NCI-H1694 (cell line): ENCODE data around the gene FES.
"Not testable (repeated sequence)": the region's sequence is repeated elsewhere in the genome, so short reads cannot be mapped to it uniquely, and the experiment has no call there.

Experiments used
- DNase-seq: peaks from one replicate; lab custom pipeline; 2025; lab: John Stamatoyannopoulos, UW

The FES gene

DNA sequence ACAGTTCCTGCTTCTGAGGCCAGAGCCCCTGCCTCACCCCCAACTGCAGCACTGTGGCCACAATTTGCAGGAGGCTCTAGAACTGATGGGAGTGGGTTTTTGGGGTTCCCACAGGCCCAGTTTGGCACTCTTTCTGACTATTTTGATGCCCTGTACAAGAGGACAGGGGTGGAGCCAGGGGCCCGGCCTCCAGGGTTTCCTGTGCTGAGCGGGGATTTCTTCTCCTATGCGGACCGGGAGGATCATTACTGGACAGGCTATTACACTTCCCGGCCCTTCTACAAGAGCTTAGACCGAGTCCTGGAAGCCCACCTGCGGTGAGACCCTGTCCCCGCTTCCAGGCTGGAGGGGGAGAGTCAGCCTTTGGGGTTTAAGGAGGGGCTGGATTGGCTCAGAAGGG lies 25.7 kb downstream of the FES start:
- DNase-seq, result no peak

DNA sequence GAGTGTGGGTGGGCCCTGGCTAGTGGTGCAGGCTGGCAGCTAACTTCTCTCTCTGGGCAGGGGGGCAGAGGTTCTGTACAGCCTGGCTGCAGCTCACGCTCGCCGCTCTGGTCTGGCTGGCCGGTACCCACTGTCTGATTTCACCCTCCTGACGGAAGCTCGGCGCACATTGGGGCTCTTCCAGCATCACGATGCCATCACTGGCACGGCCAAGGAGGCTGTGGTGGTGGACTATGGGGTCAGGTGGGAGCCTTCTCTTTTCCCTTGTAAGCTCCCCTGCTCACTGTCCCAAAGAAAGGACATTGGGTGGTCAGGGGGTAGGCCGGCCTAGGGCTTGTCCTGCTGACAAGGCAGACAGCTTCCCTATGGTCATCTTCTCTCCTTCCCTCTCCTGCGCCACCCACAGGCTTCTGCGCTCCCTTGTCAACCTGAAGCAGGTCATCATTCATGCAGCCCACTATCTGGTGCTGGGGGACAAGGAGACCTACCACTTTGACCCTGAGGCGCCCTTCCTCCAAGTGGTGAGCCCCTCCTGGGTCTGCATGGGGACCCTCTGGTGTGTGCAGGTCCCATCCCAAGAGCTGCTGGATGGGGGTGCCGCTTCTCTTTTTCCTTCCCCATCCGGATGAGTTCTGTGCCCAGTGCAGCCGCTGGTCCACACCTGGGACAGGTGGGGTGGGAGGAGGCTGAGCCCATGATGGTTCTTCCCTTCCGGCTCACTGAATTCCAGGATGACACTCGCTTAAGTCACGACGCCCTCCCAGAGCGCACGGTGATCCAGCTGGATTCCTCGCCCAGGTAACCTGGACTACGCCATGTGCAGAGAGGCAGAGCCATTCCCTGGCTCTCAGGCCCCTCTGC lies 26.4 kb downstream of the FES start:
- no peak for DNase-seq

GRCh38 chr15:90911302-90911623 lies 27.0 kb downstream of the FES start:
- DNase-seq, result no peak

GRCh38 chr15:90911906-90912769 lies 27.8 kb downstream of the FES start:
- no peak for DNase-seq

- DNase-seq, result no peak
Observed at GRCh38 chr15:90912770-90913075, 28.4 kb downstream of the FES start.

- DNase-seq, result no peak
Observed at GRCh38 chr15:90913398-90913944, 29.2 kb downstream of the FES start.

DNA sequence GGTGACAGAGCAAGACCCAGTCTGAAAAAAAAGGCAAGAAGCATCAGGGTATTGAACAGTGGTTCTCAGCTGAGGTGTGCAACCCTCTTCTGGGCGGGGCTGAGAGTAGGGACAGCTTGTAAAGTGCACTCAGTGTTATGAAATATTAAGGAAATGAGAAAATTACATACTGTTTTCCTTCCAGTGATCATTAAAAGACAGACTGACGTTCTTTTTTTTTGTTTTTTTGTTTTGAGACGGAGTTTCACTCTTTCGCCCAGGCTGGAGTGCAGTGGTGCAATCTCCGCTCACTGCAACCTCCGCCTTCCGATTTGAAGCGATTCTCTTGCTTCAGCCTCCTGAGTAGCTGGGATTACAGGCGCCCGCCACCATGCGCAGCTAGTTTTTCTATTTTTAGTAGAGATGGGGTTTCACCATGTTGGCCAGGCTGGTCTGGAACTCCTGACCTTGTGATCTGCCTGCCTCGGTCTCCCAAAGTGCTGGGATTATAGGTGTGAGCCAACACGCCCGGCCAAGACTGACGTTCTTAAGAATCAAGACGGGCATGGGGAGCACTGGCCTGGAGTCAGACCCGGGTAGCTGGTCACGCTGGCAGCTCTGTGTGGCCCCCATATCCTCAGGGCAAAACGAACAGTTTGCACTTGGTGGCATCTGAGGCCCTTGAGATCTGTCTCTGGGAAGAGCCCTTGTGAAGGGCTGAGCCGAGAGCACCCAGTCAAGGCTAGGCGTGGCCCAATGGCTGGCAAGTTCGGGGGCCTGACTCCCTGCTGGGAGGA lies 30.2 kb downstream of the FES start:
- DNase-seq, result no peak

DNA sequence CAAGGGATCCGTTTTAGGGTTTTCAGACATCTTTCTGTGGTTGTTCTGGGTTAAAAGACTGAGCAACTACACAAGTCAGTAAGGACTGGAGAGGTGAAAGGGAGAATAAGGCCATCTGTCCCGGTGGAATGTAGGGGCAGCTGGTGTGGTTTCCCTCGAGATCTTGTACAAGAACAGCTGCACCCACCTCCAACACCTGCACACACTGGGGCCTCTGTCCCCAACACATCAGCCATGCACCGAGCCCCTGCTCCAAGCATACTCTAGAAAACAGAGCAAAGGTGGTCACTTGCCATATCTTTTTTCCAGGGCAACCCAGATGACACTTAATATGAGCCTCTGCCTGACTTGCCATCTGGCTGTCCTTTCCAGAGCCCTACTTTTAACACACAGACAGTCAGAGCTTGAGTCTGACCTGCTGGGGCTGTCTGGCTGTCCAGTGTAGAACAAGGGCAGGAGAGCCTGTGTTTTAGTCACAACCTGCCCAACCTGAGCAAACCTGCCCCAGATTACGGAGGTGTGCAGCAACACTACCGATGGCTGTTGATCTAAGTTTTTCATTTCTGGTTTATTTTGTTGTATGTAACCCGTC lies 31.0 kb downstream of the FES start:
- no peak for DNase-seq

DNA sequence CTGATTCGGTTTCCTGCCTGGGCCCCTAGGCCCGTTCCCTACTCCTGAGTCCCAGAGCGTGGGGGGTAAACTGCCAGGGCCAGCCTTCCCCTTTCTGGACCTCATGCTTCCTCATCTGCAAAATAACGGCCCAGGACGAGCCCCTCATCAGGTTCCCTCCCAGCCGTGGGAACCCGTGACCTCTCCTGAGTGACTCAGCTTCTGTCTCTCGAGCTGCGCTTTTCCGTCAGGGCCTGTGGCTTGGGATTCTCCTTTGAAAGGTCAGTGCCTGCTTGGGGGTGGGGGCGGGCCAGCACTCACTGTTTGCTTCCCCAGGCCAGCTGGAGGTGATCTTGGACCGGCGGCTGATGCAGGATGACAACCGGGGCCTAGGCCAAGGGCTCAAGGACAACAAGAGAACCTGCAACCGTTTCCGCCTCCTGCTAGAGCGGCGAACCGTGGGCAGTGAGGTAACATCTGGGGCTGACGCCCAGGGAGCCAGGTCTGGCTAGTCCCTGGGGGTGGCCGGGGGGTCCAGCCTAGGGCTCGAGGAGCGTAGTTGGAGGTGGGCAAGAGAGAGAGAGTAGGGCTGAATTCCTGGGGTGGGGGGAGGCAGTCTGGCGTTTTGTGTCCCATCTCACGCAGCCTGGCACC lies 31.6 kb downstream of the FES start:
- no peak for DNase-seq

GRCh38 chr15:90916461-90916860 lies 32.2 kb downstream of the FES start:
- no peak for DNase-seq

- no peak for DNase-seq
Observed at GRCh38 chr15:90917569-90917968, 33.3 kb downstream of the FES start.

DNA sequence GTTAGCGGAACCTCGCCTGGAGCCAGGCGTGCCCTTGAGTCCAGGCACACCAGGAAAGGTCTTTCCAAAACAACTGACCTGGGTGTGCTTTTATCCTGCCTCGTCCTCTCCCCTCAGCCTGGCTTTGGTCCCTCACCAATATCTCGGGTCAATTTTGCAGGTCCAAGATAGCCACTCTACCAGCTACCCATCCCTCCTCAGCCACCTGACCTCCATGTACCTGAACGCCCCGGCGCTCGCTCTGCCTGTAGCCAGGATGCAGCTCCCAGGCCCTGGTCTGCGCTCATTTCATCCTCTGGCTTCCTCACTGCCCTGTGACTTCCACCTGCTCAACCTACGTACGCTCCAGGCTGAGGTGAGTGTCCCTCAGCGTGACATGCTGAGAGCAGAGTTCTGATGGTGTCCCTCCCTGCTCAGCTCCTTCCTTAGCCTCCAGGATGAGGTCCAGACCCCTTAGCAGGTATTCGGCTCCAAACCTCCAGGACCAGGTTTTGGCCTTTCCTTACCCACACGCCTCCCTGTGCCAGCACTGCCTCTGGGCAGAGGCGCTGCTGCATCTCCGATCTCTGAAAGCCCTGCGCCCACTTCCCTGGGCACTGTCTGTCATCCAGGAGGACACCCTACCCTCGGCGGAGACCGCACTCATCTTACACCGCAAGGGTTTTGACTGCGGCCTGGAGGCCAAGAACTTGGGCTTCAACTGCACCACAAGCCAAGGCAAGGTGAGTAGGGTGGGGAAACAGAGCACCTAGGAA lies 33.9 kb downstream of the FES start:
- no peak for DNase-seq

DNA sequence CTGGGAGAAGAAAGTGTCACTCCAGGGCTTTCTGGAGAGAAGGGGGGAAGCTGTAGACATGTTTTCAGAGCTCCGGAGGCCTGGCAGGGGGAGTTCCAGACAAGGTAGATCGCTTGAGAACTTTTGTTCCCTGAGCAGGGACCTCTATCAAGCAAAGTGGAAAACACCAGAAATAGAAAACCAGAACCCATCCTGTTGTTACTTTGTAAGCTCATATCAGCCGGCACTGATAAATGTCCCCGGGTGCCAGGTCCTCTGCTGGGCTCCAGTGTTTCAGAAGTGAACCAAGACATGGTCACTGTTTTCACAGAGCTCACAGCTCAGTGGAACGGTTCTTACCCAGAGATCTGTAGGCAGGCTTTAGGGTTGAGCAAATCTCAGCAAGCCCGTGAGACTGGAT lies 34.5 kb downstream of the FES start:
- DNase-seq, result no peak

DNA sequence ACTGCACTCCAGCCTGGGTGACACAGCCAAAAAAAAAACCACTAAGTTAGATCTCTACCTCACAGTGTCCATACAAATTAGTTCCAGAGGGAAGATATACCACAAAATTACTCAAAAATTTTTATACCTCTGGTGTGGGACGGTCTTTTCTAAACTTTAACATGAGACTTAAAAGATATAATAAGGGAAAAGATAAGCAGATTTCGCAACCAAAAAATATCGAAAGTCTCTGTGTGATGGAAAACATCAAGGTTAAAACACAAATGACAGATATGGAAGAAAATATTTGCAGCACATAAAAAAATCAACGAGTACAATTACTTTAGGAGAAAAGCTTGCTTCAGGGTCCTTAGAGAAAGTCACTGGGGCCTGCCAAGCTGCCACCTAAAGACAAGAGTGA lies 37.6 kb downstream of the FES start:
- no peak for DNase-seq

DNA sequence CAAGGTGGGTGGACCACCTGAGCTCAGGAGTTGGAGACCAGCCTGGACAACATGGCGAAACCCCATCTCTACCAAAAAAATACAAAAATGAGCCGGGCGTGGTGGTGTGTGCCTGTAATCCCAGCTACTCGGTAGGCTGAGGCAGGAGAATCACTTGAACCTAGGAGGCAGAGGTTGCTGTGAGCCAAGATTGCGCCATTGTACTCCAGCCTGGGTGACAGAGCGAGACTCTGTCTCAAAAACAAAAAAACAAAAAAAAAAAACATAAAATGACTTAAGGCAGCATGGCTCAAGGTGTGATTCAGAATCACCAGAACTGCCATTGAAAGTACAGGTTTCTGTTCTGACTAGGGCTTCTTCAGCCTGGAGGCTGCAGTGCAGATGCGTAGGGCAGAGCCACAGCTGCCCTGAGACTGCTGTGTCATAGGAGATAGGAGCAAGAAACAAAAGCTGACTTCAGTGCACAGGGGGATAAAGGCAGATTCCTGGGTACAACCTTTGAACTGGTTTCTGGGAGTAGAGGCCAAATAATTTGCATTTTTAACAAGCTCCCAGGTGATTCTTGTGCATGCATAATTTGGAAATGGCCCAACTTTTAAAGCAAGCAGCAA lies 38.5 kb downstream of the FES start:
- not testable (repeated sequence) for DNase-seq

DNA sequence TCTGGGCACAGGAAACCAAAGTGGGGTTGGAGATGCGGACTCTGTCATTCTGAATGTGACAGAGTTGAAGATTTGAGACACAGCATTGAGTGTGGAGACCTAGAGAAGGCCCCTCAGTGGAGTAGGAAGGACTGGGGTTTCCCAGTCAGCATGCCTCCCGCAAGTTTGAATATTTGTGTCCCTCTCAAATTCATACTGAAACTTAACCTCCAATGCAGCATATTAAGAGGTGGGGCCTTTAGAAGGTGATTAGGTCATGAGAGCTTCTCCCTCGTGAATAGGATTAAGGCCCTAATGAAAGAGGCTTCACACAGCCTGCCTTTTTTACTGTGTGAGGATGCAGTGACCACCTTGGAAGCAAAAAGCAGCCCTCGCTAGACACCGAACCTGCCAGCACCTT lies 40.1 kb downstream of the FES start:
- no peak for DNase-seq

- DNase-seq, result not testable (repeated sequence)
Observed at GRCh38 chr15:90926766-90927165, 42.5 kb downstream of the FES start.

DNA sequence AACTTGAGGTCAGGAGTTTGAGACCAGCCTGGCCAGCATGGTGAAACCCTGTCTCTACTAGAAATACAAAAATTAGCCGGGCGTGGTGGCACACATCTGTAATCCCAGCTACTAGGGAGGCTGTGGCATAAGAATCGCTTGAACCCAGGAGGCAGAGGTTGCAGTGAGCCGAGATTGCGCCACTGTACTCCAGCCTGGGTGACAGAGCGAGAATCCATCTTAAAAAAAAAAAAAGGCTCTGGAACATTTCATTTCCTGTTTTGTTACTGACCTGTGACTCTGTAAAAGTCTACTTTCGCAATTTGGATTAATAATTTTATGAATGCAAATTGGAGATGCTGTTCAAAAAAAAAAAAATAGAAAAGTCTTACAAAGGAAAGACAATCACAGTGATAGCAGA lies 43.8 kb downstream of the FES start:
- not testable (repeated sequence) for DNase-seq

DNA sequence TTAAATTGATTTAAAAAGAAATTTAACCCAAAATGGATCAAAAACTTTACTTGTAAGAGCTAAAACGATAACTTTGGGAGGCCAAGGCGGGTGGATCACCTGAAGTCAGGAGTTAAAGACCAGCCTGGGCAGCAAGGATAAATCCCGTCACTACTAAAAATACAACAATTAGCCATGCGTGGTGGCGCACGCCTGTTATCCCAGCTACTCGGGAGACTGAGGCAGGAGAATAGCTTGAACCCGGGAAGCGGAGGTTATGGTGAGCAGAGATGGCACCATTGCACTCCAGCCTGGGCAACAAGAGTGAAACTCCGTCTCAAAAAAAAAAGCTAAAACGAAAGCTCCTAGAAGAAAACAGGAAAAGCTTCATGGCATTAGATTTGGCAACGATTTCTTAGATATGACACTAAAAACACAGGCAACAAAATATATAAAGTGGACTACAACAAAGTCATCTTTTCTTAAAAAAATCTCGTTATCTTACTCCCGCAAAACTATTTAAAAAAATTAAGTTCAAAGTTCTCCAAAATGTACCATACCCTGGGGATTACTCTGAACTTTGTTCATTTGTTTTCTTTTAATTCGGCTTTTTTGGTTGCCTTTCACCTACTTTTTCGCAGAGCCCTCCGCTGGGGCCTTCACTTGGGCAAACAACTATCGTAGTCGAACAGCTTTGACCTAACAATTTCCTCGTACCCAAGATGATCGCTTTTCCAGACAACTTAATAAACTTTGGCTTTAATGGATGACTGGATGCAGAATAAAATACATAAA lies 45.1 kb downstream of the FES start:
- DNase-seq, result no peak
